WERI-Rb-1 (cell line): ENCODE data around the gene PCSK4.

ENCODE experiments used
- DNase-seq: peaks from one replicate; pipeline ENCODE4 v3.0.0-alpha.2; 2020
- H3K27ac ChIP-seq: fragments of 250-450 bp; sonication (Bioruptor Pico); 2 replicates; pipeline ENCODE4 v1.5.1; 2020; ENCODE audit warnings: mild to moderate bottlenecking, moderate library complexity
- H3K27me3 ChIP-seq: fragments of 250-450 bp; sonication (Bioruptor Pico); 2 replicates; pipeline ENCODE4 v1.5.1; 2021; ENCODE audit warnings: mild to moderate bottlenecking, low read depth, moderate library complexity; ENCODE audit not compliant: insufficient read depth, severe bottlenecking
- H3K36me3 ChIP-seq: fragments of 250-450 bp; sonication (Bioruptor Pico); 2 replicates; pipeline ENCODE4 v1.5.1; 2020; ENCODE audit warnings: mild to moderate bottlenecking, moderate library complexity
- H3K4me3 ChIP-seq: 2 replicates; pipeline ENCODE4 v1.5.1; 2011; ENCODE audit warnings: low read depth, mild to moderate bottlenecking, control low read depth, low read length
- H3K9me3 ChIP-seq: fragments of 250-450 bp; sonication (Bioruptor Pico); 2 replicates; pipeline ENCODE4 v1.5.1; 2021; ENCODE audit warnings: mild to moderate bottlenecking, moderate library complexity; ENCODE audit not compliant: severe bottlenecking
- CTCF ChIP-seq: IDR thresholded peaks from 2 replicates; pipeline ENCODE4 v1.5.1; 2011; ENCODE audit warnings: low read depth, mild to moderate bottlenecking, control low read depth, inconsistent platforms, low read length

The PCSK4 gene

GRCh38 chr19:1497578-1498235 is 7.6 kb upstream of the PCSK4 start:
- H3K9me3 ChIP-seq, result peaks cover 8% of the 10 kb centered on the region
- no peak for TF ChIP-seq CTCF
- no peaks in the 10 kb centered on the region for H3K36me3 ChIP-seq
- no peak for DNase-seq
- H3K4me3 ChIP-seq, result no peak overlapping the region
- peak overlapping the region; percentile 84 for H3K27ac ChIP-seq
- no peaks in the 10 kb centered on the region for H3K27me3 ChIP-seq

DNA sequence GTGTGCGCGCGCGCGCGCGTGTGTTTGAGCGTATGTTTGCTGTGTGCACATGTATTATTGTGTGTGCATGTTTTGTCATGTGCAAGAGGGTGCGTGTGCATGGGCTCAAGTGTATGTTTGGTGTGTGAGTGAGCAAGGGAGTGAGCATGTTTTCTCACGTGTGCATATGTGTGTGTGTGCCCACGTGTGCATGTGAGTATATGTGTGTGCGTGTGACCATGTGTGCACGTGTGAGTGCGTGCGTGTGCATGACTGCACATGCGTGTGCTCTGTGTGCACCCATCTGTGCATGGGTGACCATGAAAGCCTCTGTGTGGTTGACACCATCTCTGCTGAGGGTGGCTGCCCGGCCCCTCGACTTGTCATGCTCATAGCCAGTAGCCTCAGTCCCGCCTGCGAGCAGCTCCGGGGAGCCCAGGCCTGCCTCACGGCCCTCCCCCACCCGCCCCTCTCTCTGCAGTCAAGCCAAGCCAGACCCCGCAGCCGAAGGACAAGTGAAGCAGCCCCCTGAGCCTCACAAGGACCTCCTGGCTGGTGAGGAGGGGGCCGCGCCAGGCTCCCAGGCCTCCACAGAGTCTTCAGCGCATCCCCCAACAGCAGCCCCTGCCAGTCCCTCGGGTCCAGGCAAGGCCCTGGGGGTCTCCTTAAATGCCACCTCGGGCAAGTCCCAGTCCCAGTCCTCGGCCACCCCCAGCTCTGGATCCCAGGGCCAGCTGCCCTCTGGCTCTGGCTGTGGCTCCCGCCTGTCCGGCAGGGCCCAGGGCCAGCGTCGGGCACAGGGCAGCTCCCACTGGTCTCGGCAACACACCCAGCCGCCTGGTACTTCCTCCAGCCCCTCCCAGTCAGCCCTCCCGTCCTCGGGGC is 6.8 kb upstream of the PCSK4 start:
- Histone ChIP-seq H3K27me3 (no peaks in the 10 kb centered on the region), H3K9me3 (peaks cover 8% of the 10 kb centered on the region), H3K4me3 (no peak overlapping the region), H3K27ac (no peak overlapping the region), H3K36me3 (no peaks in the 10 kb centered on the region)
- TF ChIP-seq CTCF, result no peak
- no peak for DNase-seq

GRCh38 chr19:1495799-1496713 is 5.9 kb upstream of the PCSK4 start:
- no peak overlapping the region for H3K4me3 ChIP-seq
- peaks cover 8% of the 10 kb centered on the region for H3K9me3 ChIP-seq
- no peak for DNase-seq
- TF ChIP-seq CTCF, result no peak
- no peak overlapping the region for H3K27ac ChIP-seq
- H3K27me3 ChIP-seq, result no peaks in the 10 kb centered on the region
- no peaks in the 10 kb centered on the region for H3K36me3 ChIP-seq

DNA sequence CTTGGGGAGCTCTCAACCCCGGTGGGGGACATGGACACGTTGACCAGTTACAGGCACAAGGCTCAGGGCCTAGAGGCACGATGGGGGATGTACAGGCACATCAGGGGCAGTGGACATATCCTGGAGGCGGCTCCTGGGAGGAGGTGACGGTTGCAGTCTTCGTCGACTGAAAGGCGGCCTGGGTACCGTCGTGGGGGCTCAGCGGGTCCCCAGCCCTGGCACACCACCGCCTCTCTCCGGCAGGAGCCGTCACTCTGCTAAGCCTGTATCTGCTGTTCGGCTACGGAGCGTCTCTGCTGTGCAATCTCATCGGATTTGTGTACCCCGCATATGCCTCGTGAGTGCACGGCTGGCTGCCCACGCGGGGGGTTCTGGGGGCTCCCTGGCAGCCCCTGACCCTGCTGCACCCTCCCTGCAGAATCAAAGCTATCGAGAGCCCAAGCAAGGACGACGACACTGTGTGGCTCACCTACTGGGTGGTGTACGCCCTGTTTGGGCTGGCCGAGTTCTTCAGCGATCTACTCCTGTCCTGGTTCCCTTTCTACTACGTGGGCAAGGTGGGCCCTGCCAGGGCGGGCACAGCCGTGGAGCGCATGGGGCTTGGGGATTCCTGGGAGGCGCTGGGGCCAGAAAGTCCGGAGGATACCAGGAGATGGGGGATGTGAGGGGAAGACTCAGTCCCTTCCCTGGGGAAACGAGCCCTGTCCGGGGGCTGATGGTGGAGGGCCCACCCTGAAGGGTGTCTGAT is 5.1 kb upstream of the PCSK4 start:
- no peaks in the 10 kb centered on the region for H3K27me3 ChIP-seq
- no peak overlapping the region for H3K4me3 ChIP-seq
- TF ChIP-seq CTCF, result no peak
- H3K9me3 ChIP-seq, result peaks cover 7% of the 10 kb centered on the region
- H3K36me3 ChIP-seq, result no peaks in the 10 kb centered on the region
- H3K27ac ChIP-seq, result no peak overlapping the region
- DNase-seq, result no peak

GRCh38 chr19:1494115-1494815 is 4.1 kb upstream of the PCSK4 start:
- no peak for TF ChIP-seq CTCF
- no peaks in the 10 kb centered on the region for H3K9me3 ChIP-seq
- H3K27ac ChIP-seq, result peak overlapping the region; percentile 79
- H3K36me3 ChIP-seq, result no peaks in the 10 kb centered on the region
- no peaks in the 10 kb centered on the region for H3K27me3 ChIP-seq
- no peak overlapping the region for H3K4me3 ChIP-seq
- no peak for DNase-seq
